ENCODE results near the gene AFF3. TPM values are rescaled to one million over a fixed set of nuclear protein-coding genes. Genes with fewer than 3 reads are reported as not detected.

The AFF3 gene
- total RNA-seq, 1 experiment from 2014 or later = 0.05 TPM

DNA sequence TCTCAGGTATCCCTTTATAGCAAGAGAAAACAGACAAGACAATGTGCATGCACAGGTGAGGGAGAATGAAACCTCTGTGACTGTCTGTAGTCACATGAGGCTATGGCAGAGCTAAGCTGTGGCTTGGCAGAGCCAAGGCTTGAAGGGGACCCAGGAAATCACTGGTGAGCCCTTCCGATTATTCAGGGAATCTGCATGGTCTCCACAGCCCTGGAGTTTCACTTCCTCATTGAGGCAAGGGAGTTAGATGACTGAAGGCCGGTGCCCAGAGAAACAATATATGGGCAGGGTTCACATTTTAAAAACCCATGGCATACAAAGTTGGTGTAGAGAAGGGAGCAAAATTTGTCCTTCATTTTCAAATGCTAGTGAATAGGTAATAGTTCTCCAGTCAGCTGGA lies 508.2 kb downstream of the AFF3 start:
- Mint-ChIP-seq H3K4me3 (ENCODE audit: unreplicated experiment) (no peak overlapping the region), H3K27ac (ENCODE audit: unreplicated experiment) (no peak overlapping the region), H3K27me3 (ENCODE audit: insufficient read depth, unreplicated experiment) (peaks cover 6% of the 10 kb centered on the region), H3K4me1 (ENCODE audit: low read depth, unreplicated experiment) (no peaks in the 10 kb centered on the region), H3K9me3 (ENCODE audit: unreplicated experiment) (peaks cover 15% of the 10 kb centered on the region), H3K36me3 (ENCODE audit: insufficient read depth, unreplicated experiment) (no peaks in the 10 kb centered on the region)
- Histone ChIP-seq H3K27me3 (replicated peaks; ENCODE audit: control insufficient read depth, insufficient read depth, low read length) (no peaks in the 10 kb centered on the region), H3K36me3 (ENCODE audit: control insufficient read depth, insufficient read depth, low read length) (no peaks in the 10 kb centered on the region), H3K9me3 (no peaks in the 10 kb centered on the region), H3K4me3 (ENCODE audit: low read depth, low read length) (no peak overlapping the region), H3K4me1 (no peaks in the 10 kb centered on the region)
- ChIA-PET CTCF (no interaction called here), POLR2A (no interaction called here)
- no peak for DNase-seq
- intact Hi-C loops (cut with micrococcal nuclease; ENCODE audit: unreplicated experiment) = no loop called here
- TF ChIP-seq, protein P1, sequence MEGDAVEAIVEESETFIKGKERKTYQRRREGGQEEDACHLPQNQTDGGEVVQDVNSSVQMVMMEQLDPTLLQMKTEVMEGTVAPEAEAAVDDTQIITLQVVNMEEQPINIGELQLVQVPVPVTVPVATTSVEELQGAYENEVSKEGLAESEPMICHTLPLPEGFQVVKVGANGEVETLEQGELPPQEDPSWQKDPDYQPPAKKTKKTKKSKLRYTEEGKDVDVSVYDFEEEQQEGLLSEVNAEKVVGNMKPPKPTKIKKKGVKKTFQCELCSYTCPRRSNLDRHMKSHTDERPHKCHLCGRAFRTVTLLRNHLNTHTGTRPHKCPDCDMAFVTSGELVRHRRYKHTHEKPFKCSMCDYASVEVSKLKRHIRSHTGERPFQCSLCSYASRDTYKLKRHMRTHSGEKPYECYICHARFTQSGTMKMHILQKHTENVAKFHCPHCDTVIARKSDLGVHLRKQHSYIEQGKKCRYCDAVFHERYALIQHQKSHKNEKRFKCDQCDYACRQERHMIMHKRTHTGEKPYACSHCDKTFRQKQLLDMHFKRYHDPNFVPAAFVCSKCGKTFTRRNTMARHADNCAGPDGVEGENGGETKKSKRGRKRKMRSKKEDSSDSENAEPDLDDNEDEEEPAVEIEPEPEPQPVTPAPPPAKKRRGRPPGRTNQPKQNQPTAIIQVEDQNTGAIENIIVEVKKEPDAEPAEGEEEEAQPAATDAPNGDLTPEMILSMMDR (IDR thresholded peaks at IDR 0.05; ENCODE audit: insufficient read depth in 1 of 2, low read depth in 1 of 2, low read length in 1 of 2, severe bottlenecking in 1 of 2, unreplicated experiment in 1 of 2) = no peak
- BruUV-seq (replicated peaks) = no TSS peak

DNA sequence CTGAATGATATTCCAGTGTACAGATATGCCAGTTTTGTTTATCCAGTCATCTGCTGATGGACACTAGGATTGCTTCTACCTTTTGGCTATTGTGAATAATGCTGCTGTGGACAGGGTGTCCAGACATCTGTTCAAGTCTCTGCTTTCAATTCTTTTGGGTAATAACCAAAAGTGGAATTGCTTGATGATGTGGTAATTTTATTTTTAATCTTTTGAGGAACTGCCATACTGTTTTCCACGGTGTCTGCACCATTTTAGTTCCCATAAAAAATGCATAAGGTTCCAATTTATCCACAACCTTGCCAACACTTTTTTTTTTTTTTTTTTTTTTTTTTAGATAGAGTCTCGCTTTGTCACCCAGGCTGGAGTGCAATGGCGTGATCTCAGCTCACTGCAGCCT lies 510.7 kb downstream of the AFF3 start:
- H3K9me3 ChIP-seq = no peaks in the 10 kb centered on the region
- no peak overlapping the region for H3K27ac Mint-ChIP-seq (ENCODE audit: unreplicated experiment)
- intact Hi-C loops (cut with micrococcal nuclease; ENCODE audit: unreplicated experiment) = no loop called here
- no peaks in the 10 kb centered on the region for H3K4me1 Mint-ChIP-seq (ENCODE audit: low read depth, unreplicated experiment)
- H3K36me3 Mint-ChIP-seq (ENCODE audit: insufficient read depth, unreplicated experiment) = no peaks in the 10 kb centered on the region
- no peaks in the 10 kb centered on the region for H3K36me3 ChIP-seq (ENCODE audit: control insufficient read depth, insufficient read depth, low read length)
- no peak overlapping the region for H3K4me3 Mint-ChIP-seq (ENCODE audit: unreplicated experiment)
- TF ChIP-seq, protein P1 (IDR thresholded peaks at IDR 0.05; ENCODE audit: insufficient read depth in 1 of 2, low read depth in 1 of 2, low read length in 1 of 2, severe bottlenecking in 1 of 2, unreplicated experiment in 1 of 2) = no peak
- H3K9me3 Mint-ChIP-seq (ENCODE audit: unreplicated experiment) = peaks cover 15% of the 10 kb centered on the region
- H3K4me3 ChIP-seq (ENCODE audit: low read depth, low read length) = no peak overlapping the region
- BruUV-seq (replicated peaks) = no TSS peak
- H3K27me3 Mint-ChIP-seq (ENCODE audit: insufficient read depth, unreplicated experiment) = peaks cover under 1% of the 10 kb centered on the region
- ChIA-PET POLR2A (no interaction called here), CTCF (no interaction called here)
- DNase-seq = no peak
- no peaks in the 10 kb centered on the region for H3K27me3 ChIP-seq (replicated peaks; ENCODE audit: control insufficient read depth, insufficient read depth, low read length)
- no peaks in the 10 kb centered on the region for H3K4me1 ChIP-seq

DNA sequence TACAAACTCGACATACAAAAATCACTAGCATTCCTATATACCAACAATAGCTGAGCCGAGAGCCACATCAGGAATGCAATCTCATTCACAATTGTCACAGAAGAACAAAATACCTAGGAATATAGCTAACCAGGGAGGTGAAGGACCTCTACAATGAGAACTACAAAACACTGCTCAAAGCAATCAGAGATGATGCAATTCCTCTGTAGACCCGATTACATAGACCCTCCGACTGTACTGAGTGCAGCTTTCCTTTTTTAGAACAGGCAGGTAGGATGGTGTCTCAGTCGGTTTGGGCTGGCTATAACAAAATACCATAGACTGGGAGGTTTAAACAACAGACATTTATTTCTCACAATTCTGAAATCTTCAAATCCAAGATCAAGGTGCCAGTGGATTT lies 513.1 kb downstream of the AFF3 start:
- Mint-ChIP-seq H3K4me3 (ENCODE audit: unreplicated experiment) (no peak overlapping the region), H3K36me3 (ENCODE audit: insufficient read depth, unreplicated experiment) (no peaks in the 10 kb centered on the region), H3K4me1 (ENCODE audit: low read depth, unreplicated experiment) (no peaks in the 10 kb centered on the region), H3K9me3 (ENCODE audit: unreplicated experiment) (peaks cover 15% of the 10 kb centered on the region), H3K27ac (ENCODE audit: unreplicated experiment) (no peak overlapping the region), H3K27me3 (ENCODE audit: insufficient read depth, unreplicated experiment) (peaks cover 6% of the 10 kb centered on the region)
- Histone ChIP-seq H3K4me3 (ENCODE audit: low read depth, low read length) (no peak overlapping the region), H3K4me1 (no peaks in the 10 kb centered on the region), H3K9me3 (no peaks in the 10 kb centered on the region), H3K27me3 (replicated peaks; ENCODE audit: control insufficient read depth, insufficient read depth, low read length) (no peaks in the 10 kb centered on the region), H3K36me3 (ENCODE audit: control insufficient read depth, insufficient read depth, low read length) (no peaks in the 10 kb centered on the region)
- TF ChIP-seq, protein P1 (IDR thresholded peaks at IDR 0.05; ENCODE audit: insufficient read depth in 1 of 2, low read depth in 1 of 2, low read length in 1 of 2, severe bottlenecking in 1 of 2, unreplicated experiment in 1 of 2) = no peak
- POLR2A ChIA-PET = no interaction called here
- no TSS peak for BruUV-seq (replicated peaks)
- intact Hi-C loops (cut with micrococcal nuclease; ENCODE audit: unreplicated experiment) = no loop called here
- no peak for DNase-seq
- CTCF ChIA-PET = no interaction called here
